Measurements from ENCODE around the gene LRRC56.

DNA sequence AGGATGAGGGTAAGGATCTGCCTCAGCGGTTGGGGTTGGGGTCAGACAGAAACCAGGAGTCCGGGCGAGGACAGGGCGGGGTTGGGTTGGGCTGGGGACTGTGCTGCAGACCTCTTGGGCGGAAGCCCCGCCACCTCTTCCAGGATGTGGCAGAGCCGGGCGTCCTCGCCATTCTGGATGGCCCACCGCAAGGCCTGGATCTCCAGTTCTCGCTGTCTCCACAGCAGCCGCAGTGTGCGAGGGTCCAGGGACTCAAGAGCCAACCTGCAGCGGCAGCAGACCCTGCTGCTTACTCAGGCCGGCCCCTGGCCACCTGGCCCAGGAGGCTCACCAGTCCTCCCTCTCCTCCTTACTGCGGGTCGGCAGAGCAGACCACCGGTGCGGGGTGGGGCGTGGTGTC, 21.2 kb downstream of the LRRC56 start:
- TF ChIP-seq NFYB (CRISPR knock-in tag; conservative IDR thresholded peaks at IDR 0.05; ENCODE audit: low read depth) = no peak
- TF ChIP-seq, protein P1, sequence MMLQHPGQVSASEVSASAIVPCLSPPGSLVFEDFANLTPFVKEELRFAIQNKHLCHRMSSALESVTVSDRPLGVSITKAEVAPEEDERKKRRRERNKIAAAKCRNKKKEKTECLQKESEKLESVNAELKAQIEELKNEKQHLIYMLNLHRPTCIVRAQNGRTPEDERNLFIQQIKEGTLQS (CRISPR knock-in tag; conservative IDR thresholded peaks at IDR 0.05) = no peak
